GM19023 (cell line): ENCODE measurements around the gene DIPK1B.
A peak's percentile ranks its signal among the peaks of the same experiment; 100 is the strongest.
"Not testable (repeated sequence)": the region's sequence is repeated elsewhere in the genome, so short reads cannot be mapped to it uniquely, and the experiment has no call there.

ENCODE experiments used
- ATAC-seq: cut with Tn5 transposase; IDR thresholded peaks from one replicate; pipeline ENCODE4 v1.9.1; 2021; ENCODE audit warnings: mild to moderate bottlenecking, moderate library complexity; ENCODE audit not compliant: unreplicated experiment

The DIPK1B gene

GRCh38 chr9:136762915-136763648 lies 50.7 kb downstream of the DIPK1B start:
- ATAC-seq: no peak

GRCh38 chr9:136763649-136764035 lies 51.3 kb downstream of the DIPK1B start:
- no peak for ATAC-seq

- no peak for ATAC-seq
Observed at GRCh38 chr9:136764301-136764891, 52.0 kb downstream of the DIPK1B start, which contains the start of gene LCN15. TSS of gene LCN15 (minus strand) at chr9:136764518. CDS start at chr9:136764488, 30 bp downstream.

GRCh38 chr9:136765041-136765440 lies 52.7 kb downstream of the DIPK1B start:
- ATAC-seq: no peak

GRCh38 chr9:136765745-136766409 lies 53.5 kb downstream of the DIPK1B start:
- ATAC-seq: peak; percentile 63

- not testable (repeated sequence) for ATAC-seq
Observed at GRCh38 chr9:136766410-136767120, 54.2 kb downstream of the DIPK1B start.

- no peak for ATAC-seq
Observed at GRCh38 chr9:136769710-136770191, 57.4 kb downstream of the DIPK1B start.

- ATAC-seq: no peak
Observed at GRCh38 chr9:136771907-136772415, 59.6 kb downstream of the DIPK1B start.

GRCh38 chr9:136773386-136774044 lies 61.1 kb downstream of the DIPK1B start:
- ATAC-seq: no peak
